Osteocyte (in vitro differentiated cells): ENCODE results near the gene RWDD3. TPM values are rescaled to one million over a fixed set of nuclear protein-coding genes. Genes with fewer than 3 reads are reported as not detected.

Experiments used
- DNase-seq: peaks from one replicate; pipeline ENCODE4 v3.0.0; 2021; ENCODE audit warnings: mixed read lengths; ENCODE audit not compliant: unreplicated experiment; ENCODE audit errors: extremely low spot score
- H3K27ac Mint-ChIP-seq: one replicate; pipeline ENCODE4 v1.8.0; 2021; ENCODE audit warnings: mild to moderate bottlenecking, mixed read lengths; ENCODE audit not compliant: unreplicated experiment
- H3K27me3 Mint-ChIP-seq: one replicate; pipeline ENCODE4 v1.8.0; 2021; ENCODE audit warnings: mixed read lengths; ENCODE audit not compliant: unreplicated experiment
- H3K36me3 Mint-ChIP-seq: one replicate; pipeline ENCODE4 v1.8.0; 2021; ENCODE audit warnings: mixed read lengths; ENCODE audit not compliant: unreplicated experiment
- H3K4me1 Mint-ChIP-seq: one replicate; pipeline ENCODE4 v1.8.0; 2021; ENCODE audit warnings: mixed read lengths; ENCODE audit not compliant: unreplicated experiment
- H3K4me3 Mint-ChIP-seq: one replicate; pipeline ENCODE4 v1.8.0; 2021; ENCODE audit warnings: mild to moderate bottlenecking, moderate library complexity, mixed read lengths; ENCODE audit not compliant: unreplicated experiment
- H3K9me3 Mint-ChIP-seq: one replicate; pipeline ENCODE4 v1.8.0; 2021; ENCODE audit warnings: mixed read lengths; ENCODE audit not compliant: unreplicated experiment
- total RNA-seq: library from RNA; stranded (reverse); gene quantifications from 2 replicates; pipeline ENCODE4 v1.2.1, GENCODE V29; 2021
- TF ChIP-seq, protein P1 (sequence below): fragments of 200-600 bp; sonication (generic); IDR thresholded peaks from 2 replicates; pipeline ENCODE4 v1.5.0; 2021; ENCODE audit warnings: antibody characterized with exemption, mild to moderate bottlenecking, moderate library complexity

The RWDD3 gene
- total RNA-seq, 1 donor from 2014 or later, result 13.1 TPM

GRCh38 chr1:95221306-95221705, 12.7 kb upstream of the RWDD3 start:
- DNase-seq, result no peak
- Mint-ChIP-seq H3K4me3 (no peak overlapping the region), H3K9me3 (no peaks in the 10 kb centered on the region), H3K27me3 (peaks cover 30% of the 10 kb centered on the region), H3K27ac (no peak overlapping the region), H3K4me1 (no peaks in the 10 kb centered on the region), H3K36me3 (no peaks in the 10 kb centered on the region)
- TF ChIP-seq, protein P1, sequence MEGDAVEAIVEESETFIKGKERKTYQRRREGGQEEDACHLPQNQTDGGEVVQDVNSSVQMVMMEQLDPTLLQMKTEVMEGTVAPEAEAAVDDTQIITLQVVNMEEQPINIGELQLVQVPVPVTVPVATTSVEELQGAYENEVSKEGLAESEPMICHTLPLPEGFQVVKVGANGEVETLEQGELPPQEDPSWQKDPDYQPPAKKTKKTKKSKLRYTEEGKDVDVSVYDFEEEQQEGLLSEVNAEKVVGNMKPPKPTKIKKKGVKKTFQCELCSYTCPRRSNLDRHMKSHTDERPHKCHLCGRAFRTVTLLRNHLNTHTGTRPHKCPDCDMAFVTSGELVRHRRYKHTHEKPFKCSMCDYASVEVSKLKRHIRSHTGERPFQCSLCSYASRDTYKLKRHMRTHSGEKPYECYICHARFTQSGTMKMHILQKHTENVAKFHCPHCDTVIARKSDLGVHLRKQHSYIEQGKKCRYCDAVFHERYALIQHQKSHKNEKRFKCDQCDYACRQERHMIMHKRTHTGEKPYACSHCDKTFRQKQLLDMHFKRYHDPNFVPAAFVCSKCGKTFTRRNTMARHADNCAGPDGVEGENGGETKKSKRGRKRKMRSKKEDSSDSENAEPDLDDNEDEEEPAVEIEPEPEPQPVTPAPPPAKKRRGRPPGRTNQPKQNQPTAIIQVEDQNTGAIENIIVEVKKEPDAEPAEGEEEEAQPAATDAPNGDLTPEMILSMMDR, result no peak

- H3K9me3 Mint-ChIP-seq, result no peaks in the 10 kb centered on the region
- no peak overlapping the region for H3K4me3 Mint-ChIP-seq
- DNase-seq, result no peak
- H3K4me1 Mint-ChIP-seq, result no peaks in the 10 kb centered on the region
- no peaks in the 10 kb centered on the region for H3K36me3 Mint-ChIP-seq
- peaks cover 28% of the 10 kb centered on the region for H3K27me3 Mint-ChIP-seq
- TF ChIP-seq, protein P1, result no peak
- no peak overlapping the region for H3K27ac Mint-ChIP-seq
Observed at GRCh38 chr1:95222629-95223028, 11.4 kb upstream of the RWDD3 start.

DNA sequence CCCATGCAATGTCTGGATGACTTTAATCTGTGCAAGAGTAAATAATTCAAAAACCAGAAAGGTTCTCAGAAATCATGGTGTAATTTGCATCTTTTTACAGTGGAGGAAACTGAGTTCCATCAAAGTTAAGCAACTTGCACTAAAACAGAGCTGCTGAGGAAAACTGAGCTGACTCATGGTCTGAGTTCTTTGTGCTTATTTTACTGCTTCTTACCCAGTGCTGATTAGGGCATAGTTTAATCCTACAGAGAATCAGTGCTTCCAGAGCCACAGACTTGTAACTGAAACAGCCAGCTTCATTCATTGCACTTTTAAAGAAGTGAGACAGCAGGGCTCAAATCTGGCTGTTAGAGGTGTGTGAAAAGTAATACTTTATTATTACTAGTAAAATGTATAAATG, 10.9 kb upstream of the RWDD3 start:
- no peak for DNase-seq
- Mint-ChIP-seq H3K4me1 (no peaks in the 10 kb centered on the region), H3K9me3 (no peaks in the 10 kb centered on the region), H3K27ac (no peak overlapping the region), H3K36me3 (no peaks in the 10 kb centered on the region), H3K27me3 (peaks cover 25% of the 10 kb centered on the region), H3K4me3 (no peak overlapping the region)
- TF ChIP-seq, protein P1, result no peak

DNA sequence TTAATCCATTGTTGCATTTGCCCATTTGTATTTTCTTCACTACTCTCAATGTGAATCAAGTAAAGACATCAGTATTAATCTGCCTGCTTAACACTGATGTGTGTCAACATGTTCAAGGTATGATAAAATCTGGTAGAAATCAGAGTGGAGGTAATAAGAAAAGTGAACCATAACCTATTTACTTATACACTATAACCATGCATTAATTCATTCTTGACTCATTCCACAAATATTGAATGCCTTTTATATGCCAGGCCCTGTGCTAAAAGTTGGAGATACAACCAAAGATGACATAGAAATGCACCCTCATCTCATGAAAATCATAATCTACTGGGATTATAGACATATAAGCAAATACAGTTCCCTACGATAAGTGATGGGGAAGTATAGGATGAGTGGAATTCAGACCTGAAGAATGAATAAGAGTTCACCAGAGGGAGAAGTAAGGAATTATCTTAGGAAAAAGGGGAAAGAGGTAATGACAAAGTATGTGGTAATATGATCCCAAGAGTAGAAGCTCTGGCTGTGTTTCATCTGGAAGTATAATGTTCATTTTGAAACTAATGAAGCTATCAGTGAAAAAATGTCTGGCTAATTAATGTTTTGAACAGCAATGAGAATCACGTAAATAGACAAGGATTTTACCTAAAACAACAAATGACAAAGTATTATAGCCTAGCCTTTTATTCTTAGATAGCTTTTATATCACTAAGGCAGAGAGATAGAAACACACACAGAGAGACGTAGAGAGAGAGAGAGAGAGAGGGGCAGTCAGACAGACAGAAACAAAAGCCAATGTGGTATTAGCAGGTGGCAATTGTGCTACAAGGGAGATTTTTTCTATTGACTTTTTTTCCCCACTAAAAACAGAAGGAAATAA, 7.0 kb upstream of the RWDD3 start:
- TF ChIP-seq, protein P1, result no peak
- DNase-seq, result no peak
- no peak overlapping the region for H3K4me3 Mint-ChIP-seq
- H3K9me3 Mint-ChIP-seq, result no peaks in the 10 kb centered on the region
- H3K4me1 Mint-ChIP-seq, result no peaks in the 10 kb centered on the region
- H3K27ac Mint-ChIP-seq, result no peak overlapping the region
- no peaks in the 10 kb centered on the region for H3K36me3 Mint-ChIP-seq
- H3K27me3 Mint-ChIP-seq, result peaks cover 49% of the 10 kb centered on the region

DNA sequence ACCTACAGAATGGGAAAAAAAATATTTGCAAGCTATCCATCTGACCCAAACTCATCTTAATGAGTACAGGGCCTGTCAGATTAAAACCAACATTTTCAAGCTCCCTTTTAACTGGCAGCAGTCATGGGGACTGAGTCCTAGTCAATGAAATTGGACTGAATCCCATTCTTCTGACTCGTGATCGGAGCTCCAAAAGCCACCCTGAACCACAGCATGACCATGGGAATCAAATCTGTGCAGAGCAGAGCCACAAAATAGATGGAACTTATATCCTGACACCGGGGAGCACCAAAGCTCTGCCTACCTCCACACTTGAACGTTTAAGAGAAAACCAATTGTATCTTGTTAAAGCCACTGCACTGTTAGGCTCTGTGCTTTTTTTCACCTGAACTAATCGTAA, 5.0 kb upstream of the RWDD3 start:
- TF ChIP-seq, protein P1, result no peak
- H3K4me1 Mint-ChIP-seq, result peaks cover 8% of the 10 kb centered on the region
- no peak for DNase-seq

More for the DNA sequence above, 5.0 kb upstream of the RWDD3 start:
- H3K36me3 Mint-ChIP-seq, result no peaks in the 10 kb centered on the region
- no peak overlapping the region for H3K27ac Mint-ChIP-seq
- H3K9me3 Mint-ChIP-seq, result no peaks in the 10 kb centered on the region
- H3K4me3 Mint-ChIP-seq, result no peak overlapping the region
- H3K27me3 Mint-ChIP-seq, result peaks cover 45% of the 10 kb centered on the region
